Fibroblast of lung (primary cell): Measurements from ENCODE around the gene TACC2.

Experiments used
- EZH2 ChIP-seq: IDR thresholded peaks from 2 replicates; pipeline ENCODE4 v1.5.1; 2012; ENCODE audit warnings: low read length, control low read depth, mild to moderate bottlenecking; ENCODE audit errors: missing control alignments
- TF ChIP-seq, protein P1 (sequence below), 2 donors: IDR thresholded peaks in 1 of 2; conservative IDR thresholded peaks in 1 of 2; 1 replicate in 1 of 2; 2 replicates in 1 of 2; pipeline ENCODE4 v1.5.1; 2011 to 2012; ENCODE audit warnings: low read length in 2 of 2, control low read depth in 1 of 2, inconsistent platforms in 1 of 2, low read depth in 1 of 2, mild to moderate bottlenecking in 1 of 2

- TF ChIP-seq, protein P1, sequence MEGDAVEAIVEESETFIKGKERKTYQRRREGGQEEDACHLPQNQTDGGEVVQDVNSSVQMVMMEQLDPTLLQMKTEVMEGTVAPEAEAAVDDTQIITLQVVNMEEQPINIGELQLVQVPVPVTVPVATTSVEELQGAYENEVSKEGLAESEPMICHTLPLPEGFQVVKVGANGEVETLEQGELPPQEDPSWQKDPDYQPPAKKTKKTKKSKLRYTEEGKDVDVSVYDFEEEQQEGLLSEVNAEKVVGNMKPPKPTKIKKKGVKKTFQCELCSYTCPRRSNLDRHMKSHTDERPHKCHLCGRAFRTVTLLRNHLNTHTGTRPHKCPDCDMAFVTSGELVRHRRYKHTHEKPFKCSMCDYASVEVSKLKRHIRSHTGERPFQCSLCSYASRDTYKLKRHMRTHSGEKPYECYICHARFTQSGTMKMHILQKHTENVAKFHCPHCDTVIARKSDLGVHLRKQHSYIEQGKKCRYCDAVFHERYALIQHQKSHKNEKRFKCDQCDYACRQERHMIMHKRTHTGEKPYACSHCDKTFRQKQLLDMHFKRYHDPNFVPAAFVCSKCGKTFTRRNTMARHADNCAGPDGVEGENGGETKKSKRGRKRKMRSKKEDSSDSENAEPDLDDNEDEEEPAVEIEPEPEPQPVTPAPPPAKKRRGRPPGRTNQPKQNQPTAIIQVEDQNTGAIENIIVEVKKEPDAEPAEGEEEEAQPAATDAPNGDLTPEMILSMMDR (conservative IDR thresholded peaks at IDR 0.05 in 1 of 2, IDR thresholded peaks at IDR 0.05 in 1 of 2; ENCODE audit: low read depth in 1 of 2, low read length in 2 of 2): no peak
- no peak for TF ChIP-seq EZH2
Observed at GRCh38 chr10:122258136-122259074, 269.4 kb downstream of the TACC2 start.
